ENCODE data around the gene CYP2S1. TPM values are rescaled to one million over a fixed set of nuclear protein-coding genes. Genes with fewer than 3 reads are reported as not detected.
"Not testable (repeated sequence)": the region's sequence is repeated elsewhere in the genome, so short reads cannot be mapped to it uniquely, and the experiment has no call there.

Gene CYP2S1
- total RNA-seq, 1 donor from 2014 or later, result 23.4 TPM

DNA sequence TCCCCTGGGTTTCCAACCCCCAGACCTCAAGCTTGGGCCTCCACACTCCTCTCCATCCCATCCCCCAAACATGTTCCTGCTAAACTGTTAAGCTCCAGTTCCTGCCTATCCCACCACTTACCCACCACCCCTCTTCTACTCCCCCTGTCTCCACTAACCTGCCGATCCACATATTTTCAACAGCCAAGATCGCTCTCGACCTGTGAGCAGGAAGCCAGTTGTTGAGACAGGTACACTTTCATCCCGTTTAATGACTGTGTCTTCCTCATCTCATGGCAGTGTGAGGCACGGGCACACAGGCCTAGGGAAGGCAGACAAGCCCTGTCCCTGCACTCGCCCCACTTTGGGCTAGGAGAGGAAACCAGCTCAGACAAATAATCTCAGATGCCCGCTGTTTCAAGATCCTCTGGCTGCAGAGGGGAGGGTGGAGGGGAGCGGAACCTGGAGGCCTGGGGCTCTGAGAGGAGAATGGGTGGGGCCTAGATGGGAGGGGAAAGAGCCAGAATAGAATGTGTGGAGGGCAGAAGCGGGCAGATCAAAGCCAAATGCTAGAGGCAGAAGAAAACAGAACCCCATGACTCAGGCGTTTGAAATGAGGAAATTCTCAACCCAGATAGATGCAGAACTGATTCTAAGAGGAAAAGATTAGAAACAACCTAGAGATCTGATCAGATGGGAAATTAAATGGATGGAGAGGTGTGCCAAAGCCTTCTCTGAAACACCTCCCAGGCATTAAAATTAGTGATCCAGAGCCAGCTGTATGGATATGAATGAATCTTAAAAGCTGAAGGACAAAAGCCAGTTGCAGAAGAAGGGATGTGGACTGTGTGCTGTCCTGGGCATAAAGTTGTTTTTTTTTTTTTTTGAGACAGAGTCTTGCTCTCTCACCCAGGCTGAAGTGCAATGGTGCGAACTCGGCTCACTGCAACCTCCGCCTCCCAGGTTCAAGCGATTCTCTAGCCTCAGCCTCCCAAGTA is 16.9 kb upstream of the CYP2S1 start:
- Histone ChIP-seq H3K4me3 (ENCODE audit: low read depth, low read length) (no peak overlapping the region), H3K36me3 (ENCODE audit: control insufficient read depth, insufficient read depth, low read length) (no peaks in the 10 kb centered on the region), H3K27me3 (ENCODE audit: control insufficient read depth, insufficient read depth, low read length) (no peaks in the 10 kb centered on the region)
- DNase-seq (ENCODE audit: low read depth) (peak; percentile 86), FAIRE-seq (peak; percentile 23)
- TF ChIP-seq, protein P1, sequence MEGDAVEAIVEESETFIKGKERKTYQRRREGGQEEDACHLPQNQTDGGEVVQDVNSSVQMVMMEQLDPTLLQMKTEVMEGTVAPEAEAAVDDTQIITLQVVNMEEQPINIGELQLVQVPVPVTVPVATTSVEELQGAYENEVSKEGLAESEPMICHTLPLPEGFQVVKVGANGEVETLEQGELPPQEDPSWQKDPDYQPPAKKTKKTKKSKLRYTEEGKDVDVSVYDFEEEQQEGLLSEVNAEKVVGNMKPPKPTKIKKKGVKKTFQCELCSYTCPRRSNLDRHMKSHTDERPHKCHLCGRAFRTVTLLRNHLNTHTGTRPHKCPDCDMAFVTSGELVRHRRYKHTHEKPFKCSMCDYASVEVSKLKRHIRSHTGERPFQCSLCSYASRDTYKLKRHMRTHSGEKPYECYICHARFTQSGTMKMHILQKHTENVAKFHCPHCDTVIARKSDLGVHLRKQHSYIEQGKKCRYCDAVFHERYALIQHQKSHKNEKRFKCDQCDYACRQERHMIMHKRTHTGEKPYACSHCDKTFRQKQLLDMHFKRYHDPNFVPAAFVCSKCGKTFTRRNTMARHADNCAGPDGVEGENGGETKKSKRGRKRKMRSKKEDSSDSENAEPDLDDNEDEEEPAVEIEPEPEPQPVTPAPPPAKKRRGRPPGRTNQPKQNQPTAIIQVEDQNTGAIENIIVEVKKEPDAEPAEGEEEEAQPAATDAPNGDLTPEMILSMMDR (IDR thresholded peaks at IDR 0.05; ENCODE audit: insufficient read depth, low read length, severe bottlenecking), result no peak

DNA sequence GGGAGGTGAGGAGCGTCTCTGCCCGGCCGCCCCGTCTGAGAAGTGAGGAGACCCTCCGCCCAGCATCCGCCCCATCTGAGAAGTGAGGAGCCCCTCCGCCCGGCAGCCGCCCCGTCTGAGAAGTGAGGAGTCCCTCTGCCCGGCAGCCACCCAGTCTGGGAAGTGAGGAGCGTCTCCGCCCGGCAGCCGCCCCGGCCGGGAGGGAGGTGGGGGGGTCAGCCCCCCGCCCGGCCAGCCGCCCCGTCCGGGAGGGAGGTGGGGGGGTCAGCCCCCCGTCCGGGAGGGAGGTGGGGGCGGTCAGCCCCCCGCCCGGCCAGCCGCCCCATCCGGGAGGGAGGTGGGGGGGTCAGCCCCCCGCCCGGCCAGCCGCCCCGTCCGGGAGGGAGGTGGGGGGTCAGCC is 12.8 kb upstream of the CYP2S1 start:
- not testable (repeated sequence) for H3K27me3 ChIP-seq (ENCODE audit: control insufficient read depth, insufficient read depth, low read length); DNase-seq (ENCODE audit: low read depth); H3K4me3 ChIP-seq (ENCODE audit: low read depth, low read length); FAIRE-seq; H3K36me3 ChIP-seq (ENCODE audit: control insufficient read depth, insufficient read depth, low read length)

DNA sequence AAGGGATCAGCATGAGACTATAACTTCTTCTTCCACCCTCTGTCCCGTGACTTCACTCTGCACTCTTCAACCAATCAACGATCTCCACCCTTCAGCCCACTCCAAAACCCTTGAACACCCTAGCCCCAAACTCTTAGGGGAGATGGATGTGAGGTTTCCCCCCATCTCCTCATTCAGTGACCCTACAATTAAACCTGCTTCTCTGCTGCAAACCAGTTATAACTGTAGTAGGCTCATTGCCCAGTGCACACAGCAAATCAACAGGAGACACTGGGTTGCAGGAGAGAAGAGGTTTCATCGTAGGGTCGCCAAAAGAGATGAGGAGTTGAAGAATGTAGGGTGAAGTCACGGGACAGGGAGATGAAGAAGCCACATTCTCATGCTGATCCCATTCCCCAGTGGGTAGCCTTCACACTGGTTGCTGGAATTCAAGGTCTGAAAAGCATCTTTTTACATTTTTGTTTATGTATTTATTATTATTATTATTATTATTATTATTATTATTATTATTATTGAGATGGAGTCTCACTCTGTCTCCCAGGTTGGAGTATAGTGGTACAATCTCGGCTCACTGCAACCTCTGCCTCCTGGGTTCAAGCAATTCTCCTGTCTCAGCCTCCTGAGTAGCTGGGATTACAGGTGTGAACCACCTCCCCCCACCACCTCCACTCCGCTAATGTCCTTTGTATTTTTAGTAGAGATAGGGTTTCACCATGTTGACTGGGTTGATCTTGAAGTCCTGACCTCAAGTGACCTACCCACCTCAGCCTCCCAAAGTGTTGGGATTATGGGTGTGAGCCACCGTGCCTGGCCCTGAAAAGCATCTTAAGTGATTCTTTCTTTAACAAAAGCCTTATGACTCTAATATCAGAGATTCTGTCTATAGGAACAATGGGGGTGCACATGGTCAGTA is 5.8 kb upstream of the CYP2S1 start:
- FAIRE-seq, result no peak
- TF ChIP-seq, protein P1 (IDR thresholded peaks at IDR 0.05; ENCODE audit: insufficient read depth, low read length, severe bottlenecking), result no peak
- no peak for DNase-seq (ENCODE audit: low read depth)
- H3K27me3 ChIP-seq (ENCODE audit: control insufficient read depth, insufficient read depth, low read length), result no peaks in the 10 kb centered on the region
- no peaks in the 10 kb centered on the region for H3K36me3 ChIP-seq (ENCODE audit: control insufficient read depth, insufficient read depth, low read length)
- no peak overlapping the region for H3K4me3 ChIP-seq (ENCODE audit: low read depth, low read length)

- FAIRE-seq, result no peak
- H3K27me3 ChIP-seq (ENCODE audit: control insufficient read depth, insufficient read depth, low read length), result no peaks in the 10 kb centered on the region
- no peak for DNase-seq (ENCODE audit: low read depth)
- H3K4me3 ChIP-seq (ENCODE audit: low read depth, low read length), result no peak overlapping the region
- TF ChIP-seq, protein P1 (IDR thresholded peaks at IDR 0.05; ENCODE audit: insufficient read depth, low read length, severe bottlenecking), result no peak
- no peaks in the 10 kb centered on the region for H3K36me3 ChIP-seq (ENCODE audit: control insufficient read depth, insufficient read depth, low read length)
Observed at GRCh38 chr19:41187884-41188279, 5.1 kb upstream of the CYP2S1 start.

DNA sequence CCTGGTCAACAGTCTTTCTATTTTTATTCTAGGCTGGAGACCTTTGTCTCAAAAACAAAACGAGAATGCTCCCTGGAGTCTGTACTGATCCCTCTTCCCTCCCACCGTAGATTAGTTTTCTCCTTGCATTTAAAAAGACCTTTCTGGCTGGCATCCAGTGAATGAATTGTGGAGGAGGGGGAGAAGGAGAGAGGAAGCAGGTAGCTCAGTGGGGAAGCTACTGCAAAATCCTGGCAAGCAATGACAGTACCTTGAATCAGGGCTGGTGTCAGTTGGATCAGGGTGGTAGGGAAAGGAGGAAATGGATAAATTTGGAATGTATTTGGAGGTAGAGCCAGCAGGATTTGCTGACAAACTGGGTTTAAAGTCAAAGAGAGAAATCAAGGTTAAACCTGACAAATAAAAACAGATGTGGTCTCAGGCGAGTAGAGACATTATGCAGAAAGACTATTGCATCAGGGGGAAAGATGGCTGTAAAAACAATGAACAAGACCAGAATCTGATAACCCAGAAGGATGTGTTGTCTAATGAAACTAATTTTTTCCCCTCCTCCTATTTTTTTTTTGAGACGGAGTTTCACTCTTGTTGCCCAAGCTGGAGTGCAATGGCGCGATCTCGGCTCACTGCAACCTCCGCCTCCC is 3.5 kb upstream of the CYP2S1 start:
- Histone ChIP-seq H3K36me3 (ENCODE audit: control insufficient read depth, insufficient read depth, low read length) (no peaks in the 10 kb centered on the region), H3K27me3 (ENCODE audit: control insufficient read depth, insufficient read depth, low read length) (no peaks in the 10 kb centered on the region), H3K4me3 (ENCODE audit: low read depth, low read length) (no peak overlapping the region)
- DNase-seq (ENCODE audit: low read depth), result no peak
- no peak for FAIRE-seq
- TF ChIP-seq, protein P1 (IDR thresholded peaks at IDR 0.05; ENCODE audit: insufficient read depth, low read length, severe bottlenecking), result no peak
